T-helper 1 cell treated with Interleukin-12 subunit alpha and Interleukin-12 subunit beta and Interleukin-4 antibody, amounts not matched to agents 30 ng/mL and 1 ng/mL, for 36 hours (primary cell): ENCODE measurements around the gene MEDAG. TPM values are rescaled to one million over a fixed set of nuclear protein-coding genes. Genes with fewer than 3 reads are reported as not detected.
"Not testable (repeated sequence)": the region's sequence is repeated elsewhere in the genome, so short reads cannot be mapped to it uniquely, and the experiment has no call there.

Experiments used
- intact Hi-C: fragments of 100-400 bp; cut with micrococcal nuclease; formaldehyde crosslinking; loops from one replicate; pipeline ENCODE4 v1.15.1; 2024
- total RNA-seq: library from RNA; stranded (reverse); gene quantifications from 2 replicates; pipeline ENCODE4 v1.2.3, GENCODE V29; 2022

The MEDAG gene
- total RNA-seq, 1 donor from 2014 or later = not detected

DNA sequence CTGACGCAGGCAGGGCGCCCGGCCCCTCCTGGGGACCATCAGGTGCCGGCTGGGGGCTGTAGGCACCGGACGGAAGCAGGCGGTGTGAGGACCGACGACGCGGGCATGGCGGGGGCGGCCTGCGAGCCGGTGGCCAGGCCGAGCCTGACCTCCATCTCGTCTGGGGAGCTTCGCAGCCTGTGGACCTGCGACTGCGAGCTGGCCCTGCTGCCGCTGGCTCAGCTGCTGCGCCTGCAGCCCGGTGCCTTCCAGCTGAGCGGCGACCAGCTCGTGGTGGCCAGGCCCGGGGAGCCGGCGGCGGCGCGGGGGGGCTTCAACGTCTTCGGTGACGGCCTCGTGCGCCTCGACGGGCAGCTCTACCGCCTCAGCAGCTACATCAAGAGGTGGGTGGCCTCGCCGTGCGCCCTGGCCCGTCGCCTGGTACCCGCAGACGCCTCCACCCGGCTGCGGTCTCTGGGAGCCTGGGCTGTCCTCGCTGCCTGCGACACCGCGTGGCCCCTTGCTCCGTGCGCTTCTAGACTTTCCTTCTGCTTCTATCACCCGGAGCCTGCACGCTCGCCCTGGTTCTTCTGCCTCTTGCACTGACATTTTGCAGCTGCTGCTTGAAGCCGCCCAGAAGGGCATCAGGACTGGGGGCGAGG lies 460 bp downstream of the MEDAG start:
- intact Hi-C loops = no loop called here

DNA sequence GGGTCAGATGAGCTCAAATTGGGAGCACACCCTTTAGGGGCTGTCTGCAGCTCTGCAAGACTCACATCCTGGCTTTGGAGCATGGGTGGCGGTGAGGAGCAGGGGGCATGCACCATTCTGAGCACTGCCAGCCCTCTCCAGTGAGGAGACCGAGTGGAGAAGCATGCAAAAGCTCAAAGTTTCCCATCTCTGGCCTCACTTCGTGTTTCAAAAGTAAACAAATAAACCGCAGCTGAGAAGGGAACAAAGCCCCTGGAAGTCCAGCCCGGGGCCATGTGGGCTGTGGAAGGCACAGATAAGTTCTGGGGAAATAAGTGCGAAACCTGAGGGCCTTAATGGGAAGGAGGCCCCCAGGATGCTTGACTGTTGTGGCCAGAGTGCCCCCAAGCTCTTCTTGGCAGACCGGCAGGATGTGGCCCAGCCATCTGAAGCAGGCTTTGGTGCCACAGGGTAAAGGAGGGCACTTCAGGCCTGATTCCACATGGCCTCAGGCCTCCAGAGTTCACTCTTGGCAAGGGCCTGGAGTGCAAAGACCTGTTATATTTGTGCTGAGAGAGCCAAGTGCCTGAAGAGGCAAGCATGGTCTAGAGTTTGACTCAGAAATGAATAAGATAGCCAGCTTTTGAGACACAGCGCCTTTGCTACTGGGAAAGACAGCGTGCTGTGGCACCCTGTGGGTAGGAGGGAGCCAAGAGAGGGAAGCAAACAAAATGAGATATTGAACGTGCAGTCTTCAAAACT lies 1.2 kb downstream of the MEDAG start:
- intact Hi-C loops = no loop called here

DNA sequence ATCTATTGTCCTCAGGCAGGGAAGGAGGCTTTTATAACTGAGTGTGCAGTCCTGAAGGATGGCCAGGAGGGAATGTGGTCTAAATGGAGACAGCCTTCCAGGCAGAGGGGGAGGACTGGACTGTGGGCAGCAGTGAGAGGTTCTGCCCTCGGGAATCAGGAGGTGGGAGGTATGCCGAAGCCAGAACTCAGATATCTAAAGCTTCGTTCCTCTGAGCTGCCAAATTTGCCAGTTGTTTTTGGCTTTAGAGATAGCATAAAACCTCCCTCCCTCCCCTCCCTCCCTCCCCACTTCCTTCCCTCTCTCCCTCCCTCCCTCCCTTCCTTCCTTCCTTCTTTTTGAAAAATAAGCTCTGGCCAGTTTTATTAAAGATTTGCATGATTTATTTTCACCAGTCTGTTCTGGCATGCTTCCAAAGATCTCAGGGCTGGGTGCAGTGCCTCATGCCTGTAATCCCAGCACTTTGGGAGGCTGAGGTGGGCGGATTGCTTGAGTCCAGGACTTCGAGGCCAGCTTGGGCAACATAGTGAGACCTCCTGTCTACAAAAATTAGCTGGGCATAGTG lies 2.4 kb downstream of the MEDAG start:
- intact Hi-C loops = no loop called here

DNA sequence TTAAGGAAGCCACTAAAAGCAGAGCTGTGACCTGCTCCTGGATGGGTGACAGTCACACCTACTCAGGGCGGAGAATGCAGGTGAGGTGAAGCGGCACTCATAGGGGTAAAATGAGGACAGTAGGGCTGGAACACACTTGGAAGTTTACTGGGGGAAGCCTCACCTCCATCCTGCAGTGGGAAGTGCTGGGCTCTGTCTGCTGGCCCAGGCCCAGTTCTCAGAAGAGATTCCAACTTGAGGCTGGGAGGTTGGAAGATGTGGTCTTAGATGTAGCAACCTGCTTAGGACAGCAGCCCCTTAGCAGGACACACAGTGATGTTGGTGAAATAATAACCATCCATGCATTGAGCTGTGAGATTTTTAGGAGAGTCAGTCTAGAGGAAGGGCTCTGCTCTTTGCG lies 4.6 kb downstream of the MEDAG start:
- intact Hi-C loops = no loop called here

DNA sequence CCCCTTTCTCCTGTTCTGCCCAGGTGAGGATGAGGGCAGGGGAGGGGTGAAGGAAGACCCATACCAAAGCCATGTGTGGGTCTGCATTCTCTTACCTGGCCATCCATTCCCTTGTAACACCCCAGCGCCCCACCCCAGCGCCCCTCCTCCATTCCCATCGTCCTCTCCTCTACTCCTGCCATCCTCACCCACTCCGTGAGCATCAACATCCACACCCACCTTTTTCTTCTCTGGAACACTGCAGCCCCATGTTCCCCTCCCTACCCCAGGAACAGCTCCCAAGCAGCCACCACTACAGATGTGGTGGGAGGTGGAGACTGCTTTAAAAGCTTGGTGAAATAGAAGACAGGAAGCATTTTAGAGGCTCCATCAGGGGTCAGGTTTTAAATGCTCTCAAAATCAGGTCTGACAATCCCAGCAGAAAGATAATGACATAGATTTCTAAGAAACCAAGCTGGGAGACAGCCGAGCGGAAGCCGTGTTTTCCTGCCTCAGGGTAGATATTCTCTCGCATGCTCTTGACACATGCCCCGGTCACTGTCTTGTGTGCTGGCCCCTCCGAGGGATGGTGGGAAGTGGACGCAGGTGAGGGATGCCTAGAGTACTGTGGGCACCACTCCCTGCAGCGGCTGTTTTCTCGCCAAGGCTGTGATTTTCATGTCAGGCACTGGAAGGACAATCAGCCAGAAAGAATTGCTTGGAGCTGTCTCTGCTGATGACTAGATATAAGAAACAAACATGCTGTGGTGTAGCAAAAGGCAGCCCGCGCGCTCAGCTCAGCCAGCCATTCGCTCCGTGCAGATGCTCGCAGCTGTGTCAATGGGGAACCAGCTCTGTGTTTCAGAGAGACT lies 9.8 kb downstream of the MEDAG start:
- intact Hi-C loops = no loop called here

DNA sequence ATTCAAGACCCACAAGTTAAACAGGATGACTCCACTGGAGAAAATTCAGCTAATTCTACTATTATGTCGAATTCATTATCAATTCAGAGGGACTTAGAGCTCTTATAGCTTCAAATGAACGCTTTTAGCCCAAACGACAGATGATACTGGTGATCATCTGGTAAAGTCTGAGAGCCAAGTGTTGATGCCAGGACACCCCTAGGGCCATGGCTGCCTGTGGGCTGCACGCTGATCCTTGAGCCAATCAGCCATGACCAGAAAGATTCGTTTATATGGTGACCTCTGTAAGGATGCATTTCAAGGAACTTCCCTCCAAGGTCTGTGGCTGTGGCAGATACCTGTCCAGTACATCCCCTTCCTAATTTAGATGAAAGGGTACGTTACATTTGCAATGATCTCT lies 10.9 kb downstream of the MEDAG start:
- intact Hi-C loops = no loop called here

DNA sequence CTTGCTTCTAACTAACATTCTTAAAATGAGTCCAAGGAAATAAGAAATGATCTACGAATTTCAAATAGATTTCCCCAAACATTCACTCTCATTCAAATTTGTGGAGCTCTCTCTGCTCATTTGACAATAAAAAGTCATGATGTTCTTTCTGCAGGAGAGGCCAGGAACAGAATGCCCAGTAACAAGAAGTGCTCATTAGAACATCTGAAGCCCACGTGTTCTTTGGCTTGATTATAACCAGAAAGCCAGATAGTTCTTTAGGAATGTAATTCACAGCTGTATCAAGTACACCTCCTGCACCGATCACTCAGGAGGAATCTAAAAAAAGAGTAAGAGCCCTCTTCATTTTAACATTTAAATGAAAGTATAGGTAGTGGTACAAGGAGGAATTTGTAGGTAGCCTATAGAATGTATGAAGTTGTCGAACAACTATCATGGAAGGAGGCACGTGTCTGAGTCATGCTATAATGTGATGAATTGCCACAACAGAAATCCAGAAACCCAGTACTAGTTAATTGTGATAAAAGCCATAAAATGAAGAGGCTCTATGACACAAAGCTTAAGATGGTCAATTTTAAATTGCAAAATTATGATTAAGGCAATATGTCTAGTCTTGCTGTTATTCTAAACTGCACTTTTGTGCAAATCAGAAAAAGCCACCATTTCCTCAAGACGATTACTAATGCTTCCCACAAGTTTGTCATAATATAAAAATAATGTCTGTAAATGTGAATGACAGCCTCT lies 12.8 kb downstream of the MEDAG start:
- intact Hi-C loops = no loop called here

DNA sequence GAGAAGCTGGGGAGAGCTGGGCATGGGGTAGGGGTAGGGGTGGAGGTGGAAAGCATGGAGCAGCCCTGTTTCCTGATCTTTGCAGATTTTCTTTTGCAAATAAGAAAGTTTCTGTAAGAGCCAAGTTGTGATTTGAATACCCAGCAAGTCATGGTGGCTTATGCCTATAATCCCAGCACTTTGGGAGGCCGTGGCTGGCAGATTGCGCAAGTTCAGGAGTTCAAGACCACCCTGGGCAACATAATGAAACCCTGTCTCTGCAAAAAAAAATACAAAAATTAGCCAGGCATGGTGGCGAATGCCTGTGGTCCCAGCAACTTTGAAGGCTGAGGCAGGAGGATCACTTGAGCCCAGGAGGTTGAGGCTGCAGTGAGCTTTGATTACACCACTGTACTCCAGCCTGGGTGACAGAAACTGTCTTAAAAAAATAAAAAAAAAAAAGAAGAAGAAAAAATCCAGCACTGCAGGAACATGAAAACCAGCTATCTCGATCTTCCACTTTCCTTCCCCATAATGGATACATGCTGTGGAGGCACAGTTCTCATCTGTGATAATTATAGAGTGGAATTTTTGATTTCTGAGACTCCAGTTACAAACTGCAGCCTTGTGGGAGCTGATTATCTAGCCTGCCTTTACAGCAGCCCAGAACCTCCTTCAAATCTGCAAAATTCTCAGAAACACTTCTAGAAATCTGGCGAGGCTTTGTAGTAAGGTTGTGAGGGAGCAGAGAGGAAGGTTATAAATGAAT lies 14.3 kb downstream of the MEDAG start:
- intact Hi-C loops = no loop called here

DNA sequence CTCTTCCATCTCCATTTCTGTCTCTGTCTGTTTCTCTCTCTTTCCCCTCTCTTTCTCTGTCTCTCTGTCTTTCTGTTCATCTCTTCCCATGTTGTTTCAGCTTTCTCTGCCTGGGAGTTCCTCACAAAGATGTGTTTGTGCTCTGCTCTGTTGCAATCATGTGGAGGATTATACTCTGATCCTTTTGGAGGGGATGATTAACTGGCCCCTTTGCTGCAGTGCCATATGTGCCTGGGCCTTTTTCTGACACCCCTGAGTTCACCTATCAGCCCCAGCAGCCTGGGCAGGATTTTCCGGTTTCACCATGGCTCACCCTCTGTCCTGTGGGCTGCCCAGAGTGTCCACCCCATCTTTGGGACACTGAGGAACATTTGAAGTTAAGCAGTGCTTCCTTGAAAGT lies 17.3 kb downstream of the MEDAG start:
- intact Hi-C loops = no loop called here

DNA sequence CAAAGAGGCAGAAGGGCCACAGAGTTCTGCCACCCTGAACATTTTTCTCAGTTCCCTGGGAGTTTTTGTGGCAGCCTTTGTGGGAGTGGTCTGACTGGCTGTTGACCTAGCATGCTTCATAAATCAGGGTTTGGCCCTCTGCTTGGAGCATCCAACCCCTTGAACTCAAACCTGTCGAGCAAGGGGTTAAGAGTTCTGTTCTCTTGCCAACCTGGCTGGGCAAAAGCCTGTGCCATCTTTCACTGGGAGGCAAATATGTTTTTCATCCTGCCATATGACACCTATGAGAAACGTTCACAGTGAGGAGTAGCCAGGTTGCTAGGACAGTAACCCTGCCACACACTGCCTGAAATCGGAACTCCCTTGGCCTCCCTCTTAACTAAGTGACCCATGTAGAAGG lies 18.6 kb downstream of the MEDAG start:
- intact Hi-C loops = no loop called here

DNA sequence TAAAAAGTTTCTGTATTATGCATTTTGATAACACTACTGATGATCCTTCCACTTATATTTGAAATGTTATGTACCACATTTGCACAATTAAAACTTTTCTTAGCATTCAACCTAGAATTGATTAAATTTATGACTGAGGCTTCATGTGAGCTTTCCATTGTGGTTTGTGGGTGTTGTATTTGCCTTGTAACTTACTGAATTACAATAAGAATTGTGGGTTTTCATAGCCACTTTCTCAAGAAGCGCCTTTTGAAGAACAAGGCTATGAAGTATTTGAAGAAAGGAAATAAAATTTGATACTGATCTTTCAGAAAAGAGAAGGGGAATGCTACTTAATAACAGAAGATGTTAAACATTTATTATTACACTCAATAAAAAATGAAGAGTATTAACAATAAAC lies 19.4 kb downstream of the MEDAG start:
- intact Hi-C loops = no loop called here

DNA sequence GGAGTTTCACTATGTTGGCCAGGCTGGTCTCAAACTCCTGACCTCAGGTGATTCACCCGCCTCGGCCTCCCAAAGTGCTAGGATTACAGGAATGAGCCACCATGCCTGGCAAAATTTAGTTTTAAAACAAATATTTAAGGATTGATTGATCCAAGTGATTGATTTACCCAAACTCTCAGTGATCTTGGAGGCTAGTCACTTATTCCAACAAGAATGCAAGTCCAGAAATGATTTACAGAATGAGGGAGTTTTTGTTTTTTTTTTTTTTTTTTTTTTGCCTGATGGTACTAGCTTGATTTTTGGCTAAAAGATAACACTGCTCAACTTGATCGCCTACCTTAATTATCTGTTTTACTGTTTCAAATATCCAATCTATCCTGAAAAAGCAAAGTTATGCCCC lies 20.7 kb downstream of the MEDAG start:
- intact Hi-C loops = no loop called here

DNA sequence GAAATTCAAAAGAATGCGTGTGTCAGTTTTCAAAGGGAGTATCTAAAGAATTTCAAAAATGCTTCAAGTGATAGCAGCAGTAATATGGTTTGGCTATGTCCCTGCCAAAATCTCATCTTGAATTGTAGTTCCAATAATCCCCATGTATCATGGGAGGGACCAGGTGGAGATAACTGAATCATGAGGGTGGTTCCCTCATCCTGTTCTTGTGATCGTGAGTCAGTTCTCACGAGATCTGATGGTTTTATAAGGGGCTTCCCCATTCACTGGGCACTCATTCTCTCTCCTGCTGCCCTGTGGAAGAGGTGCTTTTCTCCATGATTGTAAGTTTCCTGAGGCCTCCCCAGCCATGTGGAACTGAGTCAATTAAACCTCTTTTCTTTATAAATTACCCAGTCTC lies 21.1 kb downstream of the MEDAG start:
- intact Hi-C loops = not testable (repeated sequence)

DNA sequence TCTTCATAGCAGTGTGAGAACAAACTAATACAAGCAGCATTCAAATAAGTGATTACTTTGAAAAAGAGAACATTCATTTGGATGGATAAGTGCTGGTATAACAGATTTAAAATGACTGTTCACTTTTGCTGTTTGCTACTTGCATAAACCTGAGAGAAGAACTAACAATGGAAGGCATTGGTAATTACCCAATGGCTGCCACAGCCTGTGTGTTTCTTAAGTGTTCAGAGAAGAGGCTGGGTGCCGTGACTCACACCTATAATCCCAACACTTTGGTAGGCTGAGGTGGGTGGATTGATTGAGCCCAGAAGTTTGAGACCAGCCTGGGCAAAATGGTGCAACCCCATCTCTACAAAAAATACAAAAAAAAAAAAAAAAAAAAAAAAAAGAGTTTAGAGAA lies 21.5 kb downstream of the MEDAG start:
- intact Hi-C loops = no loop called here

DNA sequence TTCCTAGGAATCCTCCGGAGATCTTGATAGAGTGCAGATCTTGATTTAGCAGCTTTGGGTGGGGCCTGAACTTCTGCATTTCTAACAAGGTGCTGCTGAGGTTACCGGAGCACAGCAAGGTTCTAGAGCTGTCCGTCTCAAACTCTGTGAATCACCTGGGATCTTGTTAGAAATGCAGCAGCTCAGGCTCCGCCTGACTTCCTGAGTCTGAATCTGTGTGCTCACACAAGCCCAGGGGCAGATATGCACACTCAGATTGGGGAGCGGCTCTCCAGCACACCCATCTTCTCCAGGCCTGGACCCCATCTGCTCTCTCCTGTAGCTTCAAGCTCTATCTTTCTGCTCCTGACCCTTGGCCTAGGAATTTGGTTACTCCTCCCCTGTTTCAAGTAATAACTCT lies 22.9 kb downstream of the MEDAG start:
- intact Hi-C loops = no loop called here

DNA sequence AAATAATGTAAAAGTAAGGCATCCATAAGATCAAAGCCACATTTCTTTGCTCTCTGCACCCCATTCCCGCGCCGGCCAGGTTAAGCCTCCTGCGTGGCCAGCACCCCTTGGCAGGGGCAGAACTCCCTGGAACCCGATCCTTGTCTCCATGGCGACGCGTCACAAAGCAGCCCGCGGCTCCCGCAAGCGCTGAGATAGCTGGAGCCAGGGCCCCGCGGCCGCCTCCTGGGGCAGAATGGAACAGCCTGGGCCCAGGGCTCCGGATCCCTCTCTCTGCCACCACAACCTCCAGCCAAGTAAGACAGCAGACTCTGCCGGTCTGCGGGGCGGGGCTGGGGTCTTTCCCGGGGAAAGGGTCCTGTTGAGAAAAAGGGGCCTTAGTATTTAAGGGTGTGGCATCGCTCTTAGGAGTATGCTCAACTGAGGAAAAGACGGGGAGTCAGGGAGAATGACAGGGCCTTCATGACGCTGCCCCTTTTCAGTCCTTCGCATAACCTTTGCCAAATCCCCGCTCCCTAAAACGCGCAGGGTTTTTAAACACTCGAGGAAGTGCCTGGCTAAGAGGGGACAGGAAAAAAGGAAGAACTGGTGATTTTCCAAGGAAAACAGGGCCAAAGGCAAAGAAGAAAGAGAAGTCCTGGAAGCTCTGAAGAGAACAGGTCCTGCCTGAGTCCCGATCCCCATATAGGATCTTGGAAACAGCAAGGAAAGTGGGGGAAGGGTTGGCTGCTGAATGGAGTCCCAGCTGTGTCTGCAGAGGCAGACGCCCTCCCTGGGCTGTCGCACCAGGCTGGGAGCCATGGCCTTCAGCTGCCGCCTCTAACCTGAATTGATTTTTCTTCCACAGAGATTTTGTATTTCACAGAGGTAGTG lies 26.6 kb downstream of the MEDAG start, which contains the start of gene TEX26:
TSS of gene TEX26 (plus strand) at position 176 of the 873 bp plus-strand sequence. CDS start at position 236, 60 bp downstream.
- intact Hi-C loops = no loop called here

DNA sequence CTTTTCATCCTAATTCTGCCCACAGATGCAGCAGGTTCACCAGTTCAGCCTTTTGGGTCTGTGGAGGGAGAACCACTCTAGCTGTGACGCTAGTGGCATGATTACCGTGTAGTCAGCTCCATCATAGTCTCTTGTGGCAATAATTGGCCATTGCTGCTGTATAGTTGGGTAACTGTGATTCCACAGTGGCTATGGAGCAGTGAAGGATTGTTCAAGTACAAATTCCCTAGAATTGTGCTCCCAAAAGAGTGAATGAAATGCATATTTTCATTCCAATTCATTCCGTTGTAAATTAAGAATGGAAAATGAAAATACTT lies 27.2 kb downstream of the MEDAG start:
- intact Hi-C loops = no loop called here

DNA sequence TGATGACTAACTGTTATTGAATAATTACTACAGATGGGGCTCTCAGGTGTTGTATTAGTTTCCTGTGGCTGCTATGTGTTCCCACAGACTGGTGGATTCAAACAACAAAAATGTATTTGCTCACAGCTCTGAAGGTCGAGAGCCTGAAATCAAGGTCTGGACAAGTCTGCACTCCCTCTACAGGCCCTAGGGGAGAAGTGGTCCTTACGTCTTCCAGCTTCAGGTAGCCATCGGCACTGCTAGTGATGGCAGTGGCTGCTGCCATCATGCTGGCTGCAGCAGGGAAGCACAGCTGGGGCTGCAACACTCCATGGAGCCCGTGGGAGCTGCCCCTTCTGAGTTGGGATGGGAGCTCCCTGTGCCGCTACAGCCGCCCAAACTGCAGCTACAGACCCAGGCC lies 28.3 kb downstream of the MEDAG start:
- intact Hi-C loops = no loop called here

DNA sequence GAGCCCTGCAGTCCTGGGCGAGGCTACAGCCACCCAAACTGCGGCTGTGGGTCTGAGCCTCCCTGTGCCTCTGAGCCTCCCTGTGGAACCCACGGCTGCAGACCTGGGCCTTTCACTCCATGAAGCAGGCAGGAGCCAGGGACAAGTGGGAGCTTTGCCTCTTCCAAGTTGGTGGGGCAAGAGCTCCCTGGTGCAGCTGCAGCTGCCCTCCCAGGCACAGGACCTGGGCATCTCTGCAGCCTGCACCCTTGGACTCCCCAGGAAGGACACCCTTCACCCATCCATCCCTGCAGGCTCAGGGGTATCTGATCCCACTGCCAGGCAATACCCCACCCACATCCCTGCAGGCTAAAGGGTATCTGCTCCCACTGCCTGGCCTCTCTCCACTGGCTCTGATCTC lies 28.7 kb downstream of the MEDAG start:
- intact Hi-C loops = no loop called here

DNA sequence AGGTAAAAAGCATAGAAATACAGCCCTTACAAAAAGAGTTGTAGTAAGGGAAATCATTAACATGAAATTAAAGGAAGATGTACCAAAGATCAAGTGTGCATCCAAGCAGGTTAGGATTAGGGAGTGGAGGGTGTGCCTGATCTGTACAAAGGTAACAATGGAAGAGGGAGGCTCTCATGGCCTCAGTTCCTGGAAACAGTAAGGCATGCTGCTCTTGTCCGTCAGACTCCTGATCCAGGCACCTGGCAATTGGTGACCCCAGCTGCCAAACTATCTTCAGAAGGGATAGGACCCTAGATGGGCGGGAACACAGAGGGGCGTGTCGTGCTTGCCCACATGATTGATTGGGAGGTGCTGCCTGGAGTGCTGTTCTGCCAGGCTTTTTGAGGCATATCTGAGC lies 30.9 kb downstream of the MEDAG start:
- intact Hi-C loops = no loop called here
